ENCODE data around the gene R3HDM2. TPM values are rescaled to one million over a fixed set of nuclear protein-coding genes. Genes with fewer than 3 reads are reported as not detected.

The R3HDM2 gene
- total and polyA plus RNA-seq, 2 of the 13 experiments (the other 11 are each of a cell fraction or from before 2014, with no cell fraction given), result 11.1 to 23.5 TPM

DNA sequence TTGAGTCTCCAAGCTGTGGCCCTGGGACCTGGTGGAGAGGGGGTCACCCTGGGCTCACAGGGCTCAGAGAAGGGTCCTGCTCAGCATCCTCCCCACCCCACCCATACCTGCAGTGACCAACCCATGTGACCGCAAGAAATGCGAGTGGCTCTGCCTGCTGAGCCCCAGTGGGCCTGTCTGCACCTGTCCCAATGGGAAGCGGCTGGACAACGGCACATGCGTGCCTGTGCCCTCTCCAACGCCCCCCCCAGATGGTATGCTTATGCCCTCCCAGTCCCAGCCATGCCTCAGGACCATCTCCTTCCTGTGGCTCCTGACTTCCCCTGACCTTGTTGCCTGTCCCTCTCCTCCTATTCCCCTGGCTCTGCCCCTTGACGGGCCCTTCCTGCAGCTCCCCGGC, 220.9 kb downstream of the R3HDM2 start:
- H3K27ac ChIP-seq (ENCODE audit: extremely low read length, insufficient read depth, low read length), result no peak overlapping the region
- FAIRE-seq (no peak), DNase-seq (ENCODE audit: low spot score) (no peak), ATAC-seq (no peak)
- no TSS peak for BruUV-seq (replicated peaks)
- H3K9me3 ChIP-seq (ENCODE audit: low read length), result no peaks in the 10 kb centered on the region
- no peak overlapping the region for H3K9ac ChIP-seq (ENCODE audit: insufficient read depth, low read depth, low read length)
- H4K20me1 ChIP-seq (ENCODE audit: insufficient read depth, low read length), result peaks cover 9% of the 10 kb centered on the region; the same call in 1 of the 2 replicates
- no peak overlapping the region for H3K4me2 ChIP-seq (ENCODE audit: low read depth, low read length)
- intact Hi-C loops (cut with micrococcal nuclease; ENCODE audit: unreplicated experiment), result no loop called here
- H3K36me3 ChIP-seq (replicated peaks in 1 of 2; ENCODE audit: control insufficient read depth in 1 of 2, insufficient read depth in 2 of 2, low read length in 2 of 2), result peaks cover 37 to 67% of the 10 kb centered on the region in 2 experiments; a peak in 4 of 5 replicates
- ChIA-PET POLR2A (no interaction called here), CTCF (ENCODE audit: low intra/inter-chr PET ratio, low total read pairs) (interaction anchor here (9.8 kb wide), 1 partner anchor 30 kb away, joined by 308 read pairs; a partner anchor contains a TSS)
- no peak overlapping the region for H2AFZ ChIP-seq (ENCODE audit: low read length)
- WGBS (ENCODE audit: low lambda C conversion rate), result 84% methylated on average over 3 of the region's 8 CpGs
- no peaks in the 10 kb centered on the region for H3K79me2 ChIP-seq (ENCODE audit: insufficient read depth, low read length)
- in situ Hi-C loops (cut with HindIII; ENCODE audit: extremely low pct_ligation_motif_present, low pct_unique_long_range_greater_than_20kb), result no loop called here
- H3K4me3 ChIP-seq (replicated peaks in 1 of 3; ENCODE audit: insufficient read depth in 1 of 3, low read depth in 2 of 3, low read length in 3 of 3), result no peak overlapping the region
- H3K4me1 ChIP-seq (ENCODE audit: insufficient read depth, low read length), result peaks cover 12% of the 10 kb centered on the region
- peaks cover 2 to 4% of the 10 kb centered on the region in 2 experiments; a peak in 4 of 5 replicates for H3K27me3 ChIP-seq (ENCODE audit: control insufficient read depth in 1 of 2, insufficient read depth in 2 of 2, low read length in 2 of 2)
- TF ChIP-seq GZF1 (CRISPR knock-in tag; IDR thresholded peaks at IDR 0.05) (no peak), ZFP1 (CRISPR knock-in tag; IDR thresholded peaks at IDR 0.05) (no peak), ZNF530 (CRISPR knock-in tag; IDR thresholded peaks at IDR 0.05; ENCODE audit: low read depth) (no peak), ZNF503 (CRISPR knock-in tag; IDR thresholded peaks at IDR 0.05) (no peak), ZFP36 (IDR thresholded peaks at IDR 0.05; ENCODE audit: borderline replicate concordance, low read depth, low read length, partially characterized antibody) (no peak), ONECUT2 (CRISPR knock-in tag; IDR thresholded peaks at IDR 0.05) (no peak), ZBTB25 (CRISPR knock-in tag; IDR thresholded peaks at IDR 0.05) (no peak), DBP (CRISPR knock-in tag; IDR thresholded peaks at IDR 0.05; ENCODE audit: not compliant biosample characterization) (no peak), GMEB1 (CRISPR knock-in tag; IDR thresholded peaks at IDR 0.05; ENCODE audit: borderline replicate concordance) (no peak), ZNF773 (CRISPR knock-in tag; IDR thresholded peaks at IDR 0.05; ENCODE audit: borderline replicate concordance) (no peak), SMAD1 (CRISPR knock-in tag; IDR thresholded peaks at IDR 0.05; ENCODE audit: borderline replicate concordance, low read depth) (no peak), PHF5A (CRISPR knock-in tag; IDR thresholded peaks at IDR 0.05; ENCODE audit: low read depth, unreplicated experiment) (no peak), ZNF414 (CRISPR knock-in tag; IDR thresholded peaks at IDR 0.05) (no peak), CHD2 (IDR thresholded peaks at IDR 0.05; ENCODE audit: low read depth, low read length) (no peak)
- TF ChIP-seq, protein P1, sequence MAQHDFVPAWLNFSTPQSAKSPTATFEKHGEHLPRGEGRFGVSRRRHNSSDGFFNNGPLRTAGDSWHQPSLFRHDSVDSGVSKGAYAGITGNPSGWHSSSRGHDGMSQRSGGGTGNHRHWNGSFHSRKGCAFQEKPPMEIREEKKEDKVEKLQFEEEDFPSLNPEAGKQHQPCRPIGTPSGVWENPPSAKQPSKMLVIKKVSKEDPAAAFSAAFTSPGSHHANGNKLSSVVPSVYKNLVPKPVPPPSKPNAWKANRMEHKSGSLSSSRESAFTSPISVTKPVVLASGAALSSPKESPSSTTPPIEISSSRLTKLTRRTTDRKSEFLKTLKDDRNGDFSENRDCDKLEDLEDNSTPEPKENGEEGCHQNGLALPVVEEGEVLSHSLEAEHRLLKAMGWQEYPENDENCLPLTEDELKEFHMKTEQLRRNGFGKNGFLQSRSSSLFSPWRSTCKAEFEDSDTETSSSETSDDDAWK (CRISPR knock-in tag; IDR thresholded peaks at IDR 0.05), result no peak
